Prostate gland (tissue), 2 donors: ENCODE results near the gene ETNK1. TPM values are rescaled to one million over a fixed set of nuclear protein-coding genes. Genes with fewer than 3 reads are reported as not detected.

Experiments used
- DNase-seq: peaks from one replicate; pipeline ENCODE4 v3.0.0-alpha.2; 2019; ENCODE audit warnings: low spot score
- H3K27ac ChIP-seq, 2 donors: fragments of 200-600 bp; sonication (generic); 2 replicates each; pipeline ENCODE4 v1.5.1; 2017 to 2019
- H3K27me3 ChIP-seq: fragments of 200-600 bp; sonication (generic); replicated peaks from 2 replicates; pipeline ENCODE4 v1.5.1; 2019; ENCODE audit not compliant: insufficient read depth
- H3K36me3 ChIP-seq, 2 donors: fragments of 200-600 bp; sonication (generic); 1 replicate in 1 of 2; 2 replicates in 1 of 2; pipeline versions ENCODE4 v1.5.1 to v1.8.1; 2017 to 2019
- H3K4me1 ChIP-seq: fragments of 200-600 bp; sonication (generic); replicated peaks from 2 replicates; pipeline ENCODE4 v1.5.1; 2019
- H3K4me3 ChIP-seq, 2 donors: fragments of 200-600 bp; sonication (generic); 2 replicates each; pipeline ENCODE4 v1.5.1; 2017 to 2019
- H3K9me3 ChIP-seq: fragments of 200-600 bp; sonication (generic); 2 replicates; pipeline ENCODE4 v1.5.1; 2017
- CTCF ChIP-seq, 4 experiments: fragments of 200-600 bp in 2 of 4; fragments of 450-650 bp in 2 of 4; sonication (generic) in 2 of 4; IDR thresholded peaks; 1 replicate in 3 of 4; 2 replicates in 1 of 4; pipeline ENCODE4 v1.5.1; 2016 to 2019; ENCODE audit warnings: antibody characterized with exemption in 4 of 4, mild to moderate bottlenecking in 2 of 4, moderate library complexity in 2 of 4
- POLR2A ChIP-seq: fragments of 450-650 bp; IDR thresholded peaks from one replicate; pipeline ENCODE4 v1.6.1; 2016; ENCODE audit warnings: antibody characterized with exemption, mild to moderate bottlenecking
- POLR2AphosphoS5 ChIP-seq: sonication (generic); formaldehyde crosslinking; IDR thresholded peaks from one replicate; pipeline ENCODE4 v1.6.1; 2017; ENCODE audit warnings: antibody characterized with exemption
- WGBS: methylation state at CpG from one replicate; pipeline ENCODE4 v1.1.5; 2018; 5-methylcytosine and 5-hydroxymethylcytosine counted together
- intact Hi-C: fragments of 100-400 bp; cut with DNase I; formaldehyde crosslinking; loops from one replicate; pipeline ENCODE4 v1.14.2; 2022
- total RNA-seq, 2 donors: library from RNA; depleted of rRNA; stranded (reverse); fragments of >200 nt; gene quantifications; one replicate each; pipeline ENCODE4 v1.1.0, GENCODE V29; 2016

The ETNK1 gene
- total RNA-seq, 2 donors from 2014 or later: 48.0 to 64.2 TPM

GRCh38 chr12:22641353-22642053 is 16.5 kb downstream of the ETNK1 start:
- WGBS: 74% methylated on average over 3 of the region's 3 CpGs
- no peak overlapping the region for H3K4me3 ChIP-seq
- H3K27ac ChIP-seq: no peak overlapping the region
- intact Hi-C loops: no loop called here
- no peaks in the 10 kb centered on the region for H3K4me1 ChIP-seq
- DNase-seq: no peak
- no peaks in the 10 kb centered on the region for H3K9me3 ChIP-seq
- TF ChIP-seq CTCF (IDR thresholded peaks at IDR 0.05): no peak
- no peak for TF ChIP-seq POLR2A
- no peak for TF ChIP-seq POLR2AphosphoS5
- no peaks in the 10 kb centered on the region for H3K27me3 ChIP-seq
- H3K36me3 ChIP-seq: no peaks in the 10 kb centered on the region

GRCh38 chr12:22648668-22649067 is 23.7 kb downstream of the ETNK1 start:
- Histone ChIP-seq H3K4me3 (no peak overlapping the region), H3K4me1 (no peaks in the 10 kb centered on the region), H3K27ac (no peak overlapping the region), H3K36me3 (no peaks in the 10 kb centered on the region), H3K9me3 (no peaks in the 10 kb centered on the region), H3K27me3 (no peaks in the 10 kb centered on the region)
- TF ChIP-seq CTCF (IDR thresholded peaks at IDR 0.05): no peak
- no peak for TF ChIP-seq POLR2A
- TF ChIP-seq POLR2AphosphoS5: no peak
- intact Hi-C loops: no loop called here
- WGBS: 100% methylated on average over 3 of the region's 3 CpGs
- no peak for DNase-seq

- Histone ChIP-seq H3K4me3 (no peak overlapping the region), H3K27ac (no peak overlapping the region), H3K4me1 (no peaks in the 10 kb centered on the region), H3K36me3 (no peaks in the 10 kb centered on the region), H3K27me3 (no peaks in the 10 kb centered on the region), H3K9me3 (no peaks in the 10 kb centered on the region)
- whole genome bisulfite sequencing: 71% methylated on average over 2 of the region's 2 CpGs
- intact Hi-C loops: no loop called here
- TF ChIP-seq POLR2A (no peak), POLR2AphosphoS5 (no peak), CTCF (IDR thresholded peaks at IDR 0.05) (no peak)
- no peak for DNase-seq
Measured at GRCh38 chr12:22653075-22653474, 28.1 kb downstream of the ETNK1 start.

- no peak for DNase-seq
- no peak for TF ChIP-seq POLR2AphosphoS5
- TF ChIP-seq CTCF (IDR thresholded peaks at IDR 0.05): no peak
- no peak for TF ChIP-seq POLR2A
- no peaks in the 10 kb centered on the region for H3K27me3 ChIP-seq
- H3K27ac ChIP-seq: no peak overlapping the region
- H3K4me1 ChIP-seq: no peaks in the 10 kb centered on the region
- H3K36me3 ChIP-seq: no peaks in the 10 kb centered on the region
- intact Hi-C loops: no loop called here
- no peaks in the 10 kb centered on the region for H3K9me3 ChIP-seq
- no peak overlapping the region for H3K4me3 ChIP-seq
Measured at GRCh38 chr12:22653791-22654190, 28.8 kb downstream of the ETNK1 start.

GRCh38 chr12:22656376-22656775 is 31.4 kb downstream of the ETNK1 start:
- TF ChIP-seq POLR2A (no peak), POLR2AphosphoS5 (no peak), CTCF (IDR thresholded peaks at IDR 0.05) (no peak)
- no peak for DNase-seq

More at GRCh38 chr12:22656376-22656775, 31.4 kb downstream of the ETNK1 start:
- no peak overlapping the region for H3K27ac ChIP-seq
- no peaks in the 10 kb centered on the region for H3K4me1 ChIP-seq
- H3K36me3 ChIP-seq: no peaks in the 10 kb centered on the region
- 40% methylated on average over 5 of the region's 5 CpGs for WGBS
- no peaks in the 10 kb centered on the region for H3K9me3 ChIP-seq
- H3K27me3 ChIP-seq: no peaks in the 10 kb centered on the region
- intact Hi-C loops: no loop called here
- H3K4me3 ChIP-seq: no peak overlapping the region
